ENCODE results near the gene MIAT. TPM values are rescaled to one million over a fixed set of nuclear protein-coding genes. Genes with fewer than 3 reads are reported as not detected.

Gene MIAT
- total and polyA plus RNA-seq, 2 of the 8 experiments (the other 6 are each of a cell fraction or from before 2014, with no cell fraction given): 27.6 to 36.0 TPM

GRCh38 chr22:26667140-26667539, 9.8 kb downstream of the MIAT start:
- ChIA-PET CTCF (ENCODE audit: partially characterized antibody) (interaction anchor here (0.6 to 6.5 kb wide), 8 partner anchors 10 to 269 kb away, joined by 3 to 38 read pairs (median 4); partner anchors contain the start of genes HPS4, MIAT and SRRD), POLR2A (ENCODE audit: partially characterized antibody) (interaction anchor here (2.4 to 2.8 kb wide), 2 partner anchors 10 to 160 kb away, joined by 9 to 14 read pairs; partner anchors contain the start of gene MIAT)
- peak overlapping the region; percentile 0; the same call in 1 of the 2 replicates for H2BK15ac ChIP-seq (ENCODE audit: low read length)
- no peak overlapping the region for H3K18ac ChIP-seq (ENCODE audit: extremely low read depth, low read length)
- peaks cover 0 to 23% of the 10 kb centered on the region in 2 experiments; a peak in 2 of 4 replicates for H3K79me2 ChIP-seq (ENCODE audit: control insufficient read depth in 1 of 2, insufficient read depth in 2 of 2, low read length in 2 of 2)
- no peak overlapping the region for H4K5ac ChIP-seq (ENCODE audit: insufficient read length, low read depth, low read length)
- no peak overlapping the region for H2BK120ac ChIP-seq (replicated peaks; ENCODE audit: low read depth, low read length)
- 0 out of 2 replicates have a peak, but pooled peaks cover under 1% of the 10 kb centered on the region for H3K23me2 ChIP-seq (ENCODE audit: low read depth, low read length)
- peaks cover 15 to 45% (median 28%) of the 10 kb centered on the region in 4 experiments for H3K36me3 ChIP-seq (ENCODE audit: control insufficient read depth in 2 of 4, insufficient read depth in 4 of 4, low read length in 3 of 4)
- H3K4ac ChIP-seq (replicated peaks; ENCODE audit: insufficient read length, low read depth, low read length): no peak overlapping the region
- H3K27ac ChIP-seq (ENCODE audit: low read depth, low read length): no peak overlapping the region
- no peak overlapping the region for H2BK20ac ChIP-seq (ENCODE audit: low read length)
- H3K23ac ChIP-seq (ENCODE audit: insufficient read length): no peak overlapping the region
- H4K8ac ChIP-seq (ENCODE audit: extremely low read depth, insufficient read depth, low read length): no peak overlapping the region
- TF ChIP-seq RNF2 (IDR thresholded peaks at IDR 0.05; ENCODE audit: borderline replicate concordance, low read depth, low read length, missing control alignments, poor library complexity, severe bottlenecking): no peak
- no peak for TF ChIP-seq CTCF (IDR thresholded peaks at IDR 0.05; ENCODE audit: control extremely low read depth in 1 of 3, insufficient read depth in 1 of 3, low read depth in 1 of 3, low read length in 3 of 3)
- H3K4me3 ChIP-seq (ENCODE audit: extremely low read depth in 1 of 4, insufficient read depth in 2 of 4, low read depth in 3 of 4, low read length in 4 of 4): no peak overlapping the region
- no peak overlapping the region for H3K56ac ChIP-seq (replicated peaks; ENCODE audit: insufficient read length, low read depth, low read length)
- FAIRE-seq: no peak
- H3K9ac ChIP-seq (replicated peaks in 1 of 4; ENCODE audit: extremely low read depth in 1 of 4, low read depth in 3 of 4, low read length in 3 of 4): no peak overlapping the region
- H4K91ac ChIP-seq (replicated peaks; ENCODE audit: insufficient read length, low read length): no peak overlapping the region
- peaks cover 9% of the 10 kb centered on the region; the same call in 1 of the 2 replicates for H3K79me1 ChIP-seq (ENCODE audit: low read depth, low read length)
- no peak overlapping the region for H3K14ac ChIP-seq (ENCODE audit: insufficient read length)
- no peak overlapping the region for H2AFZ ChIP-seq (ENCODE audit: low read length)
- no peak overlapping the region for H2AK5ac ChIP-seq (ENCODE audit: low read depth, low read length)
- no peaks in the 10 kb centered on the region for H4K20me1 ChIP-seq (replicated peaks in 1 of 2; ENCODE audit: control insufficient read depth in 1 of 2, insufficient read depth in 2 of 2, low read length in 2 of 2)
- DNase-seq (ENCODE audit: low read depth in 1 of 2, low spot score in 2 of 2): no peak
- WGBS, 2 experiments (ENCODE audit: extremely low coverage in 1 of 2, insufficient coverage in 1 of 2, insufficient read length in 1 of 2, insufficient replicate concordance in 2 of 2, low coverage in 1 of 2, low lambda C conversion rate in 2 of 2, missing lambda C conversion rate in 1 of 2): 89% methylated on average over 13 of the region's 13 CpGs; no CpG with 5 or more reads in 1 of the 2 experiments
- H3K4me2 ChIP-seq (ENCODE audit: insufficient read depth in 1 of 2, low read depth in 2 of 2, low read length in 2 of 2): no peak overlapping the region
- no peaks in the 10 kb centered on the region for H3K9me3 ChIP-seq (ENCODE audit: insufficient read depth in 2 of 2, low read depth in 1 of 2, low read length in 1 of 2)
- H3K4me1 ChIP-seq (replicated peaks in 1 of 4; ENCODE audit: control insufficient read depth in 3 of 4, insufficient read depth in 4 of 4, low read length in 3 of 4): peaks cover 2 to 15% (median 8%) of the 10 kb centered on the region in 4 experiments; a peak in 6 of 7 replicates
- no peak overlapping the region for H2BK12ac ChIP-seq (ENCODE audit: low read depth, low read length)
- H3K27me3 ChIP-seq (replicated peaks in 1 of 4; ENCODE audit: control insufficient read depth in 3 of 4, extremely low read depth in 1 of 4, insufficient read depth in 3 of 4, low read length in 3 of 4): no peaks in the 10 kb centered on the region
- H2BK5ac ChIP-seq (ENCODE audit: low read depth, low read length): no peak overlapping the region

Data from H1 (cell line).